Inferior parietal cortex (tissue), 1 donor: ENCODE measurements around the gene ARHGAP8.

Experiments
- DNase-seq: peaks from one replicate; pipeline ENCODE4 v3.0.0-alpha.2; 2016; ENCODE audit errors: extremely low spot score

Gene ARHGAP8

GRCh38 chr22:44752285-44753188 lies at the start of gene ARHGAP8:
TSS of gene ARHGAP8 (plus strand) at chr22:44752575. CDS start at chr22:44786528, 33,953 bp downstream.
- DNase-seq, result no peak

GRCh38 chr22:44703255-44703870 lies 49.0 kb upstream of the ARHGAP8 start:
- DNase-seq, result no peak

GRCh38 chr22:44704159-44705021 lies 48.0 kb upstream of the ARHGAP8 start:
- DNase-seq, result no peak

- DNase-seq, result no peak
These were observed 47.4 kb upstream of the ARHGAP8 start for GRCh38 chr22:44705022-44705297.

- no peak for DNase-seq
These were observed 45.9 kb upstream of the ARHGAP8 start for GRCh38 chr22:44706488-44706887.

- DNase-seq, result no peak
These were observed 45.2 kb upstream of the ARHGAP8 start for GRCh38 chr22:44707178-44707577.

- no peak for DNase-seq
These were observed 44.6 kb upstream of the ARHGAP8 start for GRCh38 chr22:44707752-44708151.

GRCh38 chr22:44709881-44710392 lies 42.4 kb upstream of the ARHGAP8 start:
- DNase-seq, result no peak

GRCh38 chr22:44710474-44711240 lies 41.7 kb upstream of the ARHGAP8 start:
- DNase-seq, result no peak

- DNase-seq, result no peak
These were observed 41.2 kb upstream of the ARHGAP8 start for GRCh38 chr22:44711241-44711560.

GRCh38 chr22:44711690-44712555 lies 40.5 kb upstream of the ARHGAP8 start:
- DNase-seq, result no peak

GRCh38 chr22:44712962-44713361 lies 39.4 kb upstream of the ARHGAP8 start:
- DNase-seq, result no peak

- DNase-seq, result no peak
These were observed 37.5 kb upstream of the ARHGAP8 start for GRCh38 chr22:44714703-44715350.

GRCh38 chr22:44718418-44718817 lies 34.0 kb upstream of the ARHGAP8 start:
- no peak for DNase-seq

- DNase-seq, result no peak
These were observed 32.6 kb upstream of the ARHGAP8 start for GRCh38 chr22:44719586-44720368.

GRCh38 chr22:44721213-44721612 lies 31.2 kb upstream of the ARHGAP8 start:
- DNase-seq, result no peak

- no peak for DNase-seq
These were observed 29.8 kb upstream of the ARHGAP8 start for GRCh38 chr22:44722611-44723010.

GRCh38 chr22:44723801-44724200 lies 28.6 kb upstream of the ARHGAP8 start:
- DNase-seq, result no peak

GRCh38 chr22:44724416-44724815 lies 28.0 kb upstream of the ARHGAP8 start:
- no peak for DNase-seq
